Stimulated activated CD8-positive, alpha-beta memory T cell treated with anti-CD3 and anti-CD28 coated beads, Interleukin-4, amount 100 ng/mL, for 4 hours (primary cell): ENCODE results near the gene EPHA10.
"Not testable (repeated sequence)": the region's sequence is repeated elsewhere in the genome, so short reads cannot be mapped to it uniquely, and the experiment has no call there.

Experiments used
- DNase-seq, 2 donors: peaks; one replicate each; pipeline ENCODE4 v3.0.0-alpha.2; 2020; ENCODE audit warnings: low read depth in 2 of 2, low spot score in 1 of 2

Gene EPHA10

GRCh38 chr1:37717631-37718030 is 47.3 kb downstream of the EPHA10 start:
- no peak for DNase-seq

GRCh38 chr1:37716321-37716720 is 48.6 kb downstream of the EPHA10 start:
- no peak for DNase-seq

- DNase-seq = no peak
Observed at GRCh38 chr1:37714689-37715088, 50.2 kb downstream of the EPHA10 start.

GRCh38 chr1:37714226-37714625 is 50.7 kb downstream of the EPHA10 start:
- DNase-seq = no peak

- DNase-seq = no peak
Observed at GRCh38 chr1:37708471-37708870, 56.4 kb downstream of the EPHA10 start.

- DNase-seq = no peak
Observed at GRCh38 chr1:37705399-37705798, 59.5 kb downstream of the EPHA10 start.

- no peak for DNase-seq
Observed at GRCh38 chr1:37704966-37705365, 60.0 kb downstream of the EPHA10 start.

- no peak for DNase-seq
Observed at GRCh38 chr1:37703061-37703460, 61.9 kb downstream of the EPHA10 start.

- DNase-seq = no peak
Observed at GRCh38 chr1:37701051-37701450, 63.9 kb downstream of the EPHA10 start.

- no peak for DNase-seq
Observed at GRCh38 chr1:37699147-37699546, 65.8 kb downstream of the EPHA10 start.

- DNase-seq = no peak
Observed at GRCh38 chr1:37697737-37698136, 67.2 kb downstream of the EPHA10 start.

- DNase-seq = no peak
Observed at GRCh38 chr1:37697090-37697489, 67.8 kb downstream of the EPHA10 start.

GRCh38 chr1:37692834-37693175 is 72.1 kb downstream of the EPHA10 start:
- no peak for DNase-seq

- peak; percentile 95 to 98 for DNase-seq
Observed at GRCh38 chr1:37692078-37692833, 72.7 kb downstream of the EPHA10 start, which contains the start of gene CDCA8. CDCA8 (plus strand) TSS chr1:37692516; CDS start chr1:37692691, 175 bp downstream.

GRCh38 chr1:37691497-37692077 is 73.3 kb downstream of the EPHA10 start:
- DNase-seq = no peak

GRCh38 chr1:37688926-37689325 is 76.0 kb downstream of the EPHA10 start:
- DNase-seq = no peak

GRCh38 chr1:37687764-37688163 is 77.2 kb downstream of the EPHA10 start:
- not testable (repeated sequence) for DNase-seq

- DNase-seq = no peak
Observed at GRCh38 chr1:37685722-37686121, 79.2 kb downstream of the EPHA10 start.

GRCh38 chr1:37684182-37684581 is 80.7 kb downstream of the EPHA10 start:
- DNase-seq = not testable (repeated sequence)

- DNase-seq = peak; percentile 43 to 76
Observed at GRCh38 chr1:37682334-37682987, 82.5 kb downstream of the EPHA10 start.

- DNase-seq = no peak
Observed at GRCh38 chr1:37680933-37681332, 84.0 kb downstream of the EPHA10 start.

- no peak for DNase-seq
Observed at GRCh38 chr1:37677808-37678207, 87.1 kb downstream of the EPHA10 start.

- no peak for DNase-seq
Observed at GRCh38 chr1:37677143-37677439, 87.8 kb downstream of the EPHA10 start.
